ENCODE measurements around the gene DYRK1B. TPM values are rescaled to one million over a fixed set of nuclear protein-coding genes. Genes with fewer than 3 reads are reported as not detected.
A peak's percentile ranks its signal among the peaks of the same experiment; 100 is the strongest.

DYRK1B gene
- polyA plus RNA-seq, 4 donors = 33.1 to 39.8 (median 36.8) TPM

DNA sequence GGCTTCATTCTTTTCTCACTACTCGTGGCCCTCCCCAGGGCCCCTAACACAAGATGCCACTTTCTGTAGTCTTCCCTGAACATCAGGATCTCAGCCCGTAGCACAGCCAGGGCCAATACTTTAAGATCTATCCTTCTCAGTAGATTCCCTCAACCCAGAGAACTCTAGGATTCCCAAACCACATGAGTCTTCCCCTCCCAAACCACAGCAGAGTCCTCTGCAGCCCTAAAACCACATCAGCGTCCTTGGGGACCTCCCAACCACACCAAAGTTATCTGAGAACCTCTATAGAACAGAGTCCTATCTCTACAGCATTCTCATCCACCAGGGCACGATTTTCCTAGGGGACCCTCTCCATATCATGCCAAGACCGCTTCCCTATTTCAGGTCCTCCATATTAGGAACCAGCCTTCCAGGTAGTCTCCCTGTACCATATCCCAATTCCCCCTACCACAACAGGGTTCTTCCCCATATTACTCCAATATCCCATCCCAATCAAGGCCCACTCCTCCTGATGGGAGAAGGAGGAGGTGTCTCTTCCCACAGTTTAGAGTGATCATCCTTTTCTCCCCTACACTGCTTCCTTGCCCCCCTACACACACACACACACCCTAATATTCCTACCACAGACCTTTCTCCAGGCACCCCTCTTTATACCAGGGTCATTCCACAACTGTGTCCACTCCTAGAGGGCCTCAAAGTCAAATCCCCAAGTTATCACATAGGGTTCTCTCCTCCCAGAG is 1.4 kb downstream of the DYRK1B start:
- no peak for DNase-seq (ENCODE audit: low read depth in 4 of 4, low spot score in 3 of 4)

DNA sequence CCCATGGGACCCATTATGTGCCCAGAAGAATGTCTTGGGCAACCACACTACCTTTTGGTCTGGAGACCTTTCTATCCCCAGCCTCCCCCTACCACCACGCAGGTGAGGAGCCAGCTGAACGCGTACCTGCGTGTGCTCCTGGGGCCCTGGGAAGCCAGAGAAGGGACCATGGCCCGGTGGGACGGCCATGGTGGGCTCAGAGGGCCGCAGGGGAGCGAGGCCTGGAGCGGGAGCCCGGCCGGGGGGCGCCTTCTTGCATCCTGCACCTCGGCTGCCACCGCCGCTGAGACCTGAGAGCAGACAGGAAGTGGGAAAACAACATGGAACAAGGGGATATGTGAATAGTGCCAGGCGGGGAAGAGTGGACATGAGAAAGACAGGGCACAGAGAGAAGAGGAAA is 2.3 kb downstream of the DYRK1B start:
- DNase-seq (ENCODE audit: low read depth in 4 of 4, low spot score in 3 of 4) = no peak

DNA sequence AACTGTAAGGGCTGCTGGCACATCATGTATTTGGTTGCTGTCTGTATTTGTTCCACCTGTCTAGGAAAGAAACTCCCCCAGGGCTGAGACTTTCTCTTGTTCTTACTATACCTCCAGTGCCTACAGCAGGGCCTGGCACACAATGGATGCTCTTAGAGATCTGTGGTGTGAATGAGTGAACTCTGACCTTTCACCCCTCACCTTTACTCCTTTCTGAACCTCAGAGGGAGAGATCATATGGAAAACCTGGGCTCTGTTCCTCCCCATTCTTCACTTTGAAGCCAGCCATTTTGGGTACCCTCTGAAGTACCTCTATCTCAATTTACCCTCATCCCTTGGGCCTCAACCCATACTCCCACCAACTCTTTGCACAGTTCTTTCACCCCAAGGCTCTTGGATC is 3.1 kb downstream of the DYRK1B start:
- DNase-seq (ENCODE audit: low read depth in 4 of 4, low spot score in 3 of 4) = no peak

DNA sequence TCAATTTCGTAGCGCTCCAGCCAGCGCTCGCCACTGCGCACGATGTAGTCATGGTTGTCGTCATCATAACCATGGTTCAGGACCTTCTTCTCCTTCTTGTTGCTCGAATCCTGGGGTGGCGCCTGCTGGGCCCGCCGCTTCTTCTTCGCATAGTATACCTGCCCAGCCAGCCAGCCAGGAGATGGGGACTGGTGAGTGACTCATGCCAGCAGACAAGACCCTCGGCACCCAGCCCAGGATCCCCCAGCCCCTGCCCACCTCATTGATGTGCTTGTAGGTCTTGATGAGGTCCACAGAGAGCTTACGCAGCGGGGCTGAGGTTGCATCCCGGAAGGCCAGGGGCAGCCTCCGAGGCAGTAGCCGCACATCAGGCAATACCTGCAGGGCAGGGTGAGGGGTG is 3.6 kb downstream of the DYRK1B start:
- no peak for DNase-seq (ENCODE audit: low read depth in 4 of 4, low spot score in 3 of 4)

DNA sequence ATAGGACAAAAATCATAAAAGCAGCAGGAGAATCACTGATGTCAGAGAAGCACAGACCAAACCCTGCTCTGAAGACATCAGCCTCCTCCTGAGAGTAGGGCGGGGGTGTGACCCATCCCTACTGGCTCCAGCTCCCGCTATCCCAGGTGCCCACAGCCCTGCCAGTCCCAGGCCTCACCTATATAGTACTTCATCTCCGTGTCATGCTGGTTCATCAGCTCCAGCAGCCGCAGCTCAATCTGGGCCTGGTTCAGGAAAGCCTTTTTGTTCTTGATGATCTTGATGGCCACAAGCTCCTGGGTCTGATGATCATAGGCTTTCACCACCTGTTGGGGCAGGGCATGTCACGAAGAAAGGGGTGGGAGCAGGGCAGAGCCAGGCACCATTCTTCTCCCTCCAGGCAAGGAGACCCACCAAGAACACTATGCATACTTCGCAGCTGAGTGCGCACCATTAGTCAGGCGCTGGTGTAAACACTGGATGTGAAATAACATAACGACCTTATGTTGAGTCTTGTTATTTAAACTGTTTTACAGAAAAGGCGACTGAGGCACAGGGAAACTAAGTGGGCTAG is 4.2 kb downstream of the DYRK1B start:
- no peak for DNase-seq (ENCODE audit: low read depth in 4 of 4, low spot score in 3 of 4)

DNA sequence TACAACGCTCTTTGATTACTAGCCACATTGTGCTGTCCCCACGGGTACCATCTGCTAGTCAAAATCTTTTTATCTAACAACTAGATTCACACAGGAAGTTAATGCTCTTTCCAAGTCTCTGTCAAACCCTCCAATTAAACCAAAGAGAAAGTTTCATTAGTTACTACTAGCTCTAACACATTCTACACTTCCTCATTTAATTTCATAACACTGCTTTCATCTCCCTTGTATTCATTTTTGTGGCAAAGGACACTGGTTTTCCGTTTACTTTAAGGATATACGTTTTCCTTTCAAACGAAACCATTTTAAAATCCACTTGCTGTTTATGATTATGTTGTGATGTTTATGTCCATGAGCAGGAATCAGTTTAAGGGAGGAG is 5.3 kb downstream of the DYRK1B start:
- no peak for DNase-seq (ENCODE audit: low read depth in 4 of 4, low spot score in 3 of 4)

DNA sequence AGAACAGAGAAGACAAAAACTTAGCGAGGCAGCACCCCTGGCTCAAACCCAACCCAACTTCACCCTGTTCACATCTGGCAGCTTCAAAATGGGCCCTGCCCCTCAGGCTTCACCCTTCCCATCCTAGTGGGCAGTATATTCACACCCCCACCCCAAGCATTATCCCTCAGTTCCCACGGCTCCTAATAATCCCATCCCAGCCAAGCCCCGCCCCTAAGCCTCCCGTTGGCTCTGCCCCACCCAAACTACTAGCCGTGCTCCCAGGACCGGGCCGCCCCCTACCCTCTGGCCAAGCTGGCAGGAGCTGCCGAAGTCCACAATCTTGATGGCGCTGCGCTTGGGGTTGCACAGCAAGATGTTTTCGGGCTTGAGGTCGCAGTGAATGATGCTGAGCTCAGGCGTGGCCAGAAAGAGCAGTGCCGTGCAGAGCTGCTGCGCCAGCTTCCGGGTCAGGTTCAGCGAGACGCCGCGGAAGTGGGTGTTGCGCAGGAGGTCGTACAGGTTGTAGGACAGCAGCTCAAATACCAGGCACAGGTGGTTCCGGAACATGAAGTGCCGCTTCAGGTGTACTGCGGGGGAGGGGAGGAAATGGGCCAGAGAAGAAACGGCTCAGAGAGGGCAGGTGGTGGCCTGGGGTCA is 5.8 kb downstream of the DYRK1B start:
- no peak for DNase-seq (ENCODE audit: low read depth in 4 of 4, low spot score in 3 of 4)

DNA sequence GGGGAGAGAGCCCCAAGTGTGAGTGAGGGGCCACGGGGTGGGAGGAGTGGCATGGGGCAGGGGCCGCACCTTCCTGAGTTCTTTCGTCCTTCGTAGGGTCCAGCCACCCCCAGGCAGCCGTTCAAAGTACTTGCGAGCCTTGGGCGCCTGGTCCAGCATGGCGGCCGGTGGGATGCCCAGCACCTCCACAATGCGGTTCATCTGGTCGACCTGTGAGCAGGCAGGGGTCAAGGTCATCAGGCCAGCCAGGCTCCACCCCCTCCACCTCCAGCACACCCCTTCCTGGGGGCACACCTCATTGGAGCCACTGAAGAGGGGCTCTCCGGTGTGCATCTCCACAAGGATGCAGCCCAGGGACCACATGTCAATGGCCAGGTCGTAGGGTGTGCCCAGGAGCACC is 6.7 kb downstream of the DYRK1B start:
- DNase-seq (ENCODE audit: low read depth in 4 of 4, low spot score in 3 of 4) = no peak

DNA sequence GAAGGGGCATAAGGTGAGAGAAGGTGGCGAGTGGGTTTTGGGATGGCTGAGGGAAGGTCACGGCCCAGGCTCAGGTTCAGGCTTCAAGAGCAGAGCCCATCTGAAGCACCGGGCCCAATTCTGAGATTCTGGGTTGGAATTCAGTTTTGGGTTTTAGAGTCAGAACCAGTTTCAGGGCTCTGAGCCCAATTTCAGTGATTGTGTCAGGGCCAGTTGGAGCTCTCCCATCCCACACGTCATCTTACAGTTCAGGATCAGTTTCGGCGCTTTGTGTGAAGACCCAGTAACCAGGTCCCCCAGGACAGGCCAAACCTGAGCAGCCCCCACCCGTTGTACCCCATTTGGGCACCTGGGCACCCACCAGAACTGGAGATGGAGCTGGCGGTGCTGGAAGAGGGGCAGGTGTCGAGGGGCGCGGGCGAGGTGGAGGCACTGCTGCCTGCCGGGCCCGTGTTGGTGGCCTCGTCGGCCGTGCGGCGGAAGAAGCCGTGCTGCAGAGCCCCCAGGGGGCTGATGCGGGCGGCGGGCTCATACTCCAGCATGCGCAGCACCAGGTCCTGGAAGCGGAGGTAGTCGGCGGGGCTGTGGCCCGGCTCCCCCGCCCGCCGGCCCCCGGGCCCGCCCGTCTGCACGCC is 7.5 kb downstream of the DYRK1B start:
- no peak for DNase-seq (ENCODE audit: low read depth in 4 of 4, low spot score in 3 of 4)

DNA sequence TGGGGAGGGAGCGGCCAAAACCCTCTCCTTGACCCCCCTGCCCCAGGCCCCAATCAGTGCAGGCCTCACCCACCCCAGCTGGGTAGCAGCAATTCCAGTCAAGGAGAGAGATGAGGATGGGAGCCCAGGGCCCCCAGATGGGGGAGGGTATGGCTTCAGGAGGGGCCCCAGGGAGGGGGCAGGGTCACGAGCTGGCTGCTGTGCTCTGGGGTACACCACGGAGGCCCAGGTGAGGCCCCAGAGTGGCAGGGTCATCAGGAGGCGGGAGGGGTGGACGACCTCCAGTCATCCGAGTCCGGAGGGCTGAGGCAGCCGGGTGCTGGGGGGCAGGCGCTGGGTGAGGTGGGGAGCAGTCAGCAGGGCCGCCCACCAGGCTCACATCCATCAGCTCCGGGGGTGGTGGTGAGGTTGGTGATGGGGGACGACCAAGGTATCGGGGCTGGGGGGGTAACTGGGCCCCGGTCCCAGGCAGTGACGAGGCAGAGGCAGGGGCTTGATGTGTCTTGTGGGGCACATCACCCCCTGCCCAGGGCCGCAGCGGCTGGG is 8.4 kb downstream of the DYRK1B start:
- no peak for DNase-seq (ENCODE audit: low read depth in 4 of 4, low spot score in 3 of 4)

DNA sequence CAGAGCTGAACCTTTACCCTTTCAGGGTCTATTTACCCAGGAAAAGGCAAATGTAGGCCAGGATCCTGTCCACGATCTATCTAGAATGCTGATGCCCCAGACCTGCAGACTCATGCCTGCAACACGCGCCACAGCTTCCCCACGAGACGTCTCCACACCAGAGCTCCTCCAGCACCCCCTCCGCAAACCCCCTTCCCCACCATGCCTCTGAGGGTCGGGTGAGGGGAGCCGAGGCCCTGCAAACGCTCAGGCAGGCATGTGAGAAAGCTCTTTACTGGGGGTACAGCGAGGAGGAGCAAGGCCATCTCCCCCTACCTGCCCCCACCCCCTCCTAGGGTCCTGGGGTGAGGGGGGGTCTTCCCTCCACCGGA is 8.9 kb downstream of the DYRK1B start:
- no peak for DNase-seq (ENCODE audit: low read depth in 4 of 4, low spot score in 3 of 4)

DNA sequence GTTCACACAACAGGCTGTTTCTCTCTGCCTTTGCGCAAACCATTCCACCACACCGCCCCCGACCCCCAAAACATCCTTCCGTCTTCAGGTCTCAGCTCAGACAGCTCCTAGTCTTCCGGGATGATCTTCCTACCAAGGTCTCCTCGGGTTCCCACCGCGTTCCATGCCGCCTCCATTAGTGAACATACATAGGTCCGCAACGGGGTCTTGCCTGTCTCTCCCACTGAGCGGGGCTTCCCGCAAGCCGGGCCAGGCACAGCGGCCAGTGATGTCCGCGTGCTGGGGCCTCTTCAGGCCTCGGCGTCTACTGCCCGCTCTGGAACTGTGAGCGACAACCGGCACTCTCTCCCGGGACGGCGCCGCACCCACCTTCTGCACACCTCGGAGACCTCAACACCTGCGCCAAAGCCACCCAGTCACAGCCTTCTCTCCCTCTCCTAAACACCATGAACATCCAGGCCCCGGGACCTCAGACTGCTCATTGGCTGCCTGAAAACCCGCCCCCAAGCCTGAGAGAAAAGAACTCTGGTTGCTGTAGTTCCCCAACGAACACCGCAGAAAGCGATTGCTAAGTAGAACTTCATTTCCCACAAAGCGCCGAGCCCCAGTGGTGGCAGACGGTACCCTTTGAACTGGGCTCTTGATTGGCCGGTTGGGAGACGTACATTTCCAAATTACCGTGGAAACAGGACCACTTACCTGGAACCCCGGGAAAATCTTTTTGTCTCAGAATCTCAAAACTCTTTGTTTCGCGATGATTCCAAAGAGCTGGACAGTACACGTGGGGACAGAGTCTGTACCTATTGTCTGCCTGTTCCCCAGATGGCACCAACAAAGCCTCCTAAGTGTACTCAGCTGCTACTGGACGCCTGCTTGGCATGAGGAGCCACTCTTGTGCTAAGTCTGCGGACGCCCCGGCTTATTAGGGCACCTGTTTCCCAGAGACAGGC is 9.5 kb downstream of the DYRK1B start:
- peak; percentile 67 to 90 (median 86) for DNase-seq (ENCODE audit: low read depth in 4 of 4, low spot score in 3 of 4)

DNA sequence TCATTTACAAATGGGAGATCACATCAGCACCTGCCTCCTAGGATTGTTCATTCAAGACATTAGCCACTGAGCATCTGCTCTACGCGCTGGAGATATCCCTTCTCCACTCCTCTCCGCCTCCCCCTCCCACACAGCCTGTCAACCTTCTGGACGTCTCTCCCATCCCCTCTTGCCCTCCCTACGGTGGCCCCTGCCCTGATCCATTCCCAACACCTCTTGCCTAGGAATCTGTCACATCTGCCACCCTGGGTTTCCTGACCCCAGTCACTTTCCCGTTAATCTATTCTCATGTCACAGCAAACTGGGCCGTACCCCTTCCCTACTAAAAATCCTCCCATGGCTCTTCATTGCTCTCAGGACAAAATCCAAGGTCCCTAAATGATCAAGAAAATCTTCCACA is 10.3 kb downstream of the DYRK1B start:
- no peak for DNase-seq (ENCODE audit: low read depth in 4 of 4, low spot score in 3 of 4)

DNA sequence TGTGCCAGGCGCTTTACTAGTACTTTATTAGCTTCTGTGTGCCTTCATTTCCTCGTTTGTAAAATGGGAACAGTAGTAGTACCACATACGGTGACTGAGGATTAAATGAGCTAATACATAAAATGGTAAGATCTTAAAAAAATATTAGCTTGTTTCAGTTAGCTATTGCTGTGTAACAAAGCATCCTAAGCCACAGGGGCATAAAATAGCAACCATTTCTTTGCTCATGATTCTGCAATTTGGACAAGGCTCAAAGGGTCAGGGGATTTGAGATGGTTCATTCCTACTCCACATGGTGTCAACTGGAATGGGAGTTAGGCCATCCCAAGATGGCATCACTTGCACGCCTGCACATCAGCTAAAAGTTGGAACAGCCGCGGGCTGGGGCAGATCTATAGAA is 13.3 kb downstream of the DYRK1B start:
- DNase-seq (ENCODE audit: low read depth in 4 of 4, low spot score in 3 of 4) = no peak

DNA sequence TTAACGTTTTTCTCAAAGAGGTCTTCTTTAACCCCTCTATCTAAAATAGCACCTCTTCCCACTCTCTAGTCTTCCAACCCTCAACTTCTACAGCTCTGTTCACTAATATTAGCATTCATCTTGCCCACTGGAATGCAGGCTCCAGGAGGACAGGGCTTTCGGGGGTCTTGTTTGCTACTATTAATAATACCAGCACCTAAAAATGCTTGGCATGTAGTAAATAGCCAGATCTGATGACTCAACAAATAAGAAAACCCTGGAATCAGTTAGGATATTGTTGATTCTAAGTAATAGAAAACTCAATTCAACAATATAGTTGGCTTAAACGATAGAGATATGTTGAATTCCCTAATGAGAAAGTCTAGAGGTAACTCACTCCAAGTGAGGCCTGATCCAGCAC is 14.2 kb downstream of the DYRK1B start:
- DNase-seq (ENCODE audit: low read depth in 4 of 4, low spot score in 3 of 4) = no peak

DNA sequence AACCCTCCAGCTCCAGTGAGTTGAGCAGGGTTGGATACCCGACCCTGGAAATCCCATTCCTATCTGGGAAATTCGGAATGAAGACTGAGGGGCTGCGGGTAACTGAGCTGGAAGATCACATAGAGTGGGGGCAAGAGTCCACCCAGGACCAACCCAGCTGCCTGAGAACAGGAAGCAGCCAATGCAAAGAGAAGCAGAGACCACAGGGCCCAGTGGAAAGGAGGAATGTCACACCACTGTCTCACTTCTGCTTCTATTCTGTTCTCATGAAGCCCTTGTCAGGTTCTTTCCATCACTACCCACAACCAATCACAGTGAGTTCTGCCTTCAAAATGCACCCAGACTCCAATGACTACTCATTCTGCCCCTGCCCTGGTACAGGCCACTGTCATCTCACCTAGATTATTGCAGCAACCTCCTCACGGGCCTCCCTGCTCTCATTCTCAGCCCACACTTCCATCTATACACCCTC is 15.3 kb downstream of the DYRK1B start:
- no peak for DNase-seq (ENCODE audit: low read depth in 4 of 4, low spot score in 3 of 4)

DNA sequence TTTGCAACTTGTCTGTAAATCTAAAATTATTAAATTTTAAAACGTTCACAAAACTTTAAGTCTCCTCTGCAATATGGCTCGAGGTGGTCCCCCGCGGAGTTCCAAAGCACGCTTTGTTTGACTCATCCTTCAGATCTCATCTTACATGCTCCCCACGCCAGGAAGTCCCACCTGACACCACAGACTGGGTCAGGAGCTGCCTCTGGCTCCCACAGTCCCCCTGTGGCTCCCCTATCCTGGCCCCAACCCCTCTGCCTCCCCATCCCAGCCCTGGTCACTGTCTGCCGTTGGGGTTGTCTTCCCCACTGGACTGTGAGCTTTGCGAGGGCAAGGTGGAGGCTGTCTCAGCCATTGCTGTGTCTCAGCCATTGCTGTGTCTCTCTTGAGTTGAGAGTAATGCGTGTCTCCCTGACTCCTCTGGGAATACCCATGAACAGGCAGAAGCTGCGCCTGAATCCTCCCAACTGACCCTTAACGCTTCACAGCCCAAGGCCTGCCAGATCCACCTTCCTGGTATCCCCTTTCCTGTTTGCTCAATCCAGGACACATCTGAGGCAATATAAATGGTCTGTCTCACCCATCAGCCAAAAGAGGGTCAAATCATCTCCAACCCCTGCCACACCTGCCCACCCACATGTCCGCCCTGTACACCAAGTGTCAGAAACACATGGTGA is 15.9 kb downstream of the DYRK1B start:
- DNase-seq (ENCODE audit: low read depth in 4 of 4, low spot score in 3 of 4) = no peak

DNA sequence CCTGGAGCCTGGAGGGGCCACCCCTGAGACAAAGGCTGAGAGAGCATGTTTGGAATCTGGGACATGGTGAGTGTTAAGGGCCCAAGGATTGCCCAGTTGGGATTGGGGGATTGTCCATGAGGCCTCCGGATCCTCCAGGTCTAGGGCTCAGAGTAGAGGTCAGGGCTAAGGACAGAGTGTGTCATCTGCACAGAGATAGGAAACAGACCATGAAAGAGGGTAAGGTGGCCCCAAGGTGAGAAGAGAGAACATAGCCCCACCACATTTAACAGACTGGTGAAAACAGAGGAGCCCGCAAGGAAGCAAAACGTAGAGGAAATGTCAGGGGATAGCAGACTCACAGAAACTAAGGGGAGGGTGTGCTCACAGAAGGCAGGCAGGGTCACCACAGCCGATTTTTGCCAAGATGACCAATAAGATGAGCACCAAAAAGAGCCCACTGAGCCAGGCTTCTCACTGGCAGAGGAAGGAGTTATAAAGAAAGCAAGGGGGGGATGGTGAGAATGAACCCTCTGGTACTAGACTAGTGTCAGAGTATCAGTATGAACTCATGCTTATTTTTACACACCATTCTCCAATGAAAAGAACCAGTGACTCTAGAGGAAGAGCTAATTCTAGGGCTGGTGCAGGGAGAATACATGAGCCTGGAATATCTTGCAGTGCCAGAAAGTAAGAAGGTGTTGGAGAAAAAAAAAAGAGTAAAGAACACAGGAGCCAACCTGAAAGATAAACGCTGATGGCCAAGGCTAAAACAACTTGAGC is 17.5 kb downstream of the DYRK1B start:
- no peak for DNase-seq (ENCODE audit: low read depth in 4 of 4, low spot score in 3 of 4)

DNA sequence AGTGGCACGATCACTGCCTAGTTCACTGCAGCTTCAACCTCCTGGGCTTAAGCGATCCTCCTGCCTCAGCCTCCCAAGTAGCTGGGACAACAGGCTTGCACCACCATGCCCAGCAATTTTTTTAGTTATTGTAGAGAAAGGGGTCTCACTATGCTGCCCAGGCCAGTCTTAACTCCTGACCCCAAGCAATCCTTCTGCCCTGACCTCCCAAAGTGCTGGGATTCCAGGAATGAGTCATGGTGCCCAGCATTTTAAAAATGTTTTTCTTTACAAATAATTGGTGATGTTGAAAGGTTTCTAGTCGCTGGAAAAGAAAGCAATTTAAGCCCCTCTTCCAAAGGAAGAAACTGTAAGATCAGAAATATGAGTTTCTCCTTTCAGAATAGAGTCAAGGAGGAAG is 19.4 kb downstream of the DYRK1B start:
- DNase-seq (ENCODE audit: low read depth in 4 of 4, low spot score in 3 of 4) = no peak
